H4 (cell line): ENCODE data around the gene CEP41. TPM values are rescaled to one million over a fixed set of nuclear protein-coding genes. Genes with fewer than 3 reads are reported as not detected.
"Not testable (repeated sequence)": the region's sequence is repeated elsewhere in the genome, so short reads cannot be mapped to it uniquely, and the experiment has no call there.

Experiments used
- DNase-seq: peaks from one replicate; pipeline ENCODE4 v3.0.0-alpha.2; 2015; ENCODE audit warnings: low spot score
- total RNA-seq: library from RNA; depleted of rRNA; stranded (reverse); fragments of >200 nt; shearing (Covaris generic); gene quantifications from 2 replicates; pipeline ENCODE4 v1.2.3, GENCODE V29; 2014

The CEP41 gene
- total RNA-seq, 1 experiment from 2014 or later = 36.0 TPM

GRCh38 chr7:130387628-130388403 lies 53.0 kb downstream of the CEP41 start:
- DNase-seq = no peak

- no peak for DNase-seq
These were observed 53.5 kb downstream of the CEP41 start for GRCh38 chr7:130387306-130387627.

- no peak for DNase-seq
These were observed 53.9 kb downstream of the CEP41 start for GRCh38 chr7:130386876-130387275.

GRCh38 chr7:130385600-130386066 lies 55.2 kb downstream of the CEP41 start:
- no peak for DNase-seq

- no peak for DNase-seq
These were observed 55.8 kb downstream of the CEP41 start for GRCh38 chr7:130384841-130385599.

- no peak for DNase-seq
These were observed 56.4 kb downstream of the CEP41 start for GRCh38 chr7:130384371-130384801.

GRCh38 chr7:130383187-130383980 lies 57.4 kb downstream of the CEP41 start:
- no peak for DNase-seq

GRCh38 chr7:130381468-130382312 lies 59.1 kb downstream of the CEP41 start:
- DNase-seq = no peak

- DNase-seq = no peak
These were observed 59.9 kb downstream of the CEP41 start for GRCh38 chr7:130380861-130381455.

GRCh38 chr7:130379921-130380860 lies 60.6 kb downstream of the CEP41 start, which contains the start of gene CPA1:
TSS of gene CPA1 (plus strand) at chr7:130380494. CDS start at chr7:130380521, 27 bp downstream.
- DNase-seq = no peak

GRCh38 chr7:130379532-130379920 lies 61.3 kb downstream of the CEP41 start:
- DNase-seq = no peak

GRCh38 chr7:130379019-130379418 lies 61.8 kb downstream of the CEP41 start:
- no peak for DNase-seq

GRCh38 chr7:130377178-130377577 lies 63.6 kb downstream of the CEP41 start:
- DNase-seq = no peak

- not testable (repeated sequence) for DNase-seq
These were observed 64.4 kb downstream of the CEP41 start for GRCh38 chr7:130376461-130376860.

- no peak for DNase-seq
These were observed 66.3 kb downstream of the CEP41 start for GRCh38 chr7:130374507-130374906.

GRCh38 chr7:130372402-130373165 lies 68.2 kb downstream of the CEP41 start:
- no peak for DNase-seq

GRCh38 chr7:130371046-130371445 lies 69.8 kb downstream of the CEP41 start:
- peak; percentile 60 for DNase-seq

GRCh38 chr7:130369831-130370550 lies 70.8 kb downstream of the CEP41 start:
- no peak for DNase-seq
